HepG2 (cell line): ENCODE results near the gene MAP3K2. TPM values are rescaled to one million over a fixed set of nuclear protein-coding genes. Genes with fewer than 3 reads are reported as not detected.

Experiments
- ATAD3A ChIP-seq: sonication (generic); formaldehyde crosslinking; IDR thresholded peaks from 2 replicates; pipeline ENCODE4 v1.4.0; 2020; ENCODE audit warnings: missing genetic modification reagents
- KLF12 ChIP-seq: sonication (generic); formaldehyde crosslinking; IDR thresholded peaks from 2 replicates; pipeline ENCODE4 v1.4.0; 2020; ENCODE audit warnings: missing genetic modification reagents, borderline replicate concordance
- NAIF1 ChIP-seq: sonication (generic); formaldehyde crosslinking; IDR thresholded peaks from 2 replicates; pipeline ENCODE4 v1.5.0; 2020; ENCODE audit warnings: mild to moderate bottlenecking, missing genetic modification reagents, borderline replicate concordance
- PLSCR1 ChIP-seq: sonication (generic); formaldehyde crosslinking; IDR thresholded peaks from 2 replicates; pipeline ENCODE4 v1.5.0; 2020; ENCODE audit warnings: missing genetic modification reagents, mild to moderate bottlenecking, borderline replicate concordance
- PTBP1 ChIP-seq: fragments of 200-400 bp; formaldehyde crosslinking; IDR thresholded peaks from 2 replicates; pipeline ENCODE4 v1.6.1; 2018; ENCODE audit warnings: low read length, low read depth; ENCODE audit not compliant: poor library complexity, severe bottlenecking
- SMAD9 ChIP-seq: sonication (generic); formaldehyde crosslinking; IDR thresholded peaks from 2 replicates; pipeline ENCODE4 v1.5.1; 2020; ENCODE audit warnings: mild to moderate bottlenecking, missing genetic modification reagents
- SRY ChIP-seq: sonication (generic); formaldehyde crosslinking; IDR thresholded peaks from 2 replicates; pipeline ENCODE4 v1.8.0; 2022; ENCODE audit warnings: mild to moderate bottlenecking, missing genetic modification reagents
- TBL1XR1 ChIP-seq: fragments of 150-350 bp; IDR thresholded peaks from 2 replicates; pipeline ENCODE4 v1.6.1; 2014; ENCODE audit warnings: borderline replicate concordance, low read length; ENCODE audit not compliant: partially characterized antibody
- ZFP90 ChIP-seq: sonication (generic); formaldehyde crosslinking; IDR thresholded peaks from 2 replicates; pipeline ENCODE4 v1.8.0; 2022; ENCODE audit warnings: missing genetic modification reagents, mild to moderate bottlenecking, inconsistent platforms, borderline replicate concordance
- ZKSCAN1 ChIP-seq: fragments of 150-350 bp; IDR thresholded peaks from 2 replicates; pipeline ENCODE4 v1.6.1; 2014; ENCODE audit warnings: low read length
- ZNF12 ChIP-seq: sonication (generic); formaldehyde crosslinking; IDR thresholded peaks from 2 replicates; pipeline ENCODE4 v1.5.0; 2020; ENCODE audit warnings: missing genetic modification reagents
- ZNF124 ChIP-seq: sonication (generic); formaldehyde crosslinking; IDR thresholded peaks from 2 replicates; pipeline ENCODE4 v1.4.0; 2020; ENCODE audit warnings: missing genetic modification reagents
- ZNF280D ChIP-seq: sonication (generic); formaldehyde crosslinking; IDR thresholded peaks from 2 replicates; pipeline ENCODE4 v1.5.1; 2020; ENCODE audit warnings: mild to moderate bottlenecking, missing genetic modification reagents
- ZNF468 ChIP-seq: sonication (generic); formaldehyde crosslinking; IDR thresholded peaks from 2 replicates; pipeline ENCODE4 v1.8.0; 2022; ENCODE audit warnings: mild to moderate bottlenecking, moderate library complexity, missing genetic modification reagents
- ZNF503 ChIP-seq: sonication (generic); formaldehyde crosslinking; IDR thresholded peaks from 2 replicates; pipeline ENCODE4 v1.4.0; 2020; ENCODE audit warnings: missing genetic modification reagents
- ZNF629 ChIP-seq: sonication (generic); formaldehyde crosslinking; conservative IDR thresholded peaks from 2 replicates; pipeline ENCODE4 v1.5.0; 2020; ENCODE audit warnings: missing genetic modification reagents
- ZNF772 ChIP-seq: sonication (generic); formaldehyde crosslinking; IDR thresholded peaks from 2 replicates; pipeline ENCODE4 v1.5.0; 2020; ENCODE audit warnings: mild to moderate bottlenecking, missing genetic modification reagents
- polyA plus RNA-seq, 8 experiments: library from polyadenylated mRNA; depleted of rRNA in 3 of 8; stranded (reverse) in 7 of 8; unstranded in 1 of 8; fragments of >200 nt; fragmentation: Illumina TruSeq in 4 of 8; extraction: Trizol in 4 of 8; gene quantifications; 2 replicates each; pipeline versions ENCODE4 v1.2.1 to v1.2.3, GENCODE V29; 2011 to 2016; ENCODE audit warnings: low read depth in 4 of 8, missing spikeins in 1 of 8, mixed read lengths in 1 of 8; ENCODE audit not compliant: insufficient read depth in 1 of 8
- total RNA-seq, 5 experiments: library from RNA; depleted of rRNA; stranded (reverse); fragments of >200 nt; fragmentation: Illumina TruSeq; extraction: Trizol; gene quantifications; 2 replicates each; pipeline ENCODE4 v1.2.3, GENCODE V29; 2016; ENCODE audit warnings: low read depth in 1 of 5
- TF ChIP-seq, protein P1 (sequence below): sonication (generic); formaldehyde crosslinking; IDR thresholded peaks from 2 replicates; pipeline ENCODE4 v1.4.0; 2020; ENCODE audit warnings: mild to moderate bottlenecking, missing genetic modification reagents

Gene MAP3K2
- total and polyA plus RNA-seq, 2 of the 13 experiments (the other 11 are each of a cell fraction or from before 2014, with no cell fraction given), result 12.2 to 37.2 TPM

DNA sequence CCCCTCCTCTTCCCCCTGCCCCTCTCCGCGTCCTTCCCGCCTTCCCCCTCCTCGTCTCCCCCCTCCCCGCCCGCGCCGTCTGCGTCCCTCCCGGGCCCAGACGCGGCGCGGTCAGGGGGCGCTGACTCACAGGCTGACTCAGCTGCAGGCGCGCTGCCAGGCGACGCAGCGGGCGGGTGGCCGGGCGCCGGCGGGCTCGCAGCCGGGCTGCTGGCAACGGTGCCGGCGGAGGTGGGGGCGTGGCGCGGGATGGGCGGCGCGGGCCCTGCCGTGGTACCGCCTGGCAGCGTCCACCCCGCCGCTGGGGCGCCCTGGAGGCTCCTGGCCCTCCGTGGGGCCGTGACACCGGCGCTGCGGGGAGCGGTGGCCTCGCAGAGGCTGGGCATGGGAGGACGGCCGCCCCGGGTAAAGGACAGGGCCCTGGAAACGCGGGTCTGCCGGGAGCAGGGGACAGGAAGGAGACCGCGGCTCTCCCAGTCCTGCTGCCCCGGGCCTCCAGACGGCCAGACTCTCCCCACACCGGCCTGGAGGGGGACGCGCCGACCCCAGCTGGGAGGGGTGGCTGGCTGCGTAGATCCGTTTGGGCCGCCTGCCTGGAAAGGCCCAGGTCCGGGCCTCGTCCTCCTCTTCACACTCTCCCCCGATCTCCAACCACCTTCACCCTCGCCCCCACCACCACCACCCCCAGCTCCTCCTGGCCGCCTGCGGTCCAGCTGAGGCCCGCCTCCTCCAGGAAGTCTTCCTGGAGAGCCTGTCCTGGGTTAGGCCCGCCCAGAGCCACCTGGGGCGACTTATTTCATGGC is 20.4 kb upstream of the MAP3K2 start (continued):
- TF ChIP-seq ZNF280D (CRISPR knock-in tag), result no peak
- TF ChIP-seq ZKSCAN1, result no peak
- peak; percentile 28; the same call in 1 of the 2 replicates for TF ChIP-seq ZNF772 (CRISPR knock-in tag)
- no peak for TF ChIP-seq NAIF1 (CRISPR knock-in tag)
- TF ChIP-seq, protein P1, sequence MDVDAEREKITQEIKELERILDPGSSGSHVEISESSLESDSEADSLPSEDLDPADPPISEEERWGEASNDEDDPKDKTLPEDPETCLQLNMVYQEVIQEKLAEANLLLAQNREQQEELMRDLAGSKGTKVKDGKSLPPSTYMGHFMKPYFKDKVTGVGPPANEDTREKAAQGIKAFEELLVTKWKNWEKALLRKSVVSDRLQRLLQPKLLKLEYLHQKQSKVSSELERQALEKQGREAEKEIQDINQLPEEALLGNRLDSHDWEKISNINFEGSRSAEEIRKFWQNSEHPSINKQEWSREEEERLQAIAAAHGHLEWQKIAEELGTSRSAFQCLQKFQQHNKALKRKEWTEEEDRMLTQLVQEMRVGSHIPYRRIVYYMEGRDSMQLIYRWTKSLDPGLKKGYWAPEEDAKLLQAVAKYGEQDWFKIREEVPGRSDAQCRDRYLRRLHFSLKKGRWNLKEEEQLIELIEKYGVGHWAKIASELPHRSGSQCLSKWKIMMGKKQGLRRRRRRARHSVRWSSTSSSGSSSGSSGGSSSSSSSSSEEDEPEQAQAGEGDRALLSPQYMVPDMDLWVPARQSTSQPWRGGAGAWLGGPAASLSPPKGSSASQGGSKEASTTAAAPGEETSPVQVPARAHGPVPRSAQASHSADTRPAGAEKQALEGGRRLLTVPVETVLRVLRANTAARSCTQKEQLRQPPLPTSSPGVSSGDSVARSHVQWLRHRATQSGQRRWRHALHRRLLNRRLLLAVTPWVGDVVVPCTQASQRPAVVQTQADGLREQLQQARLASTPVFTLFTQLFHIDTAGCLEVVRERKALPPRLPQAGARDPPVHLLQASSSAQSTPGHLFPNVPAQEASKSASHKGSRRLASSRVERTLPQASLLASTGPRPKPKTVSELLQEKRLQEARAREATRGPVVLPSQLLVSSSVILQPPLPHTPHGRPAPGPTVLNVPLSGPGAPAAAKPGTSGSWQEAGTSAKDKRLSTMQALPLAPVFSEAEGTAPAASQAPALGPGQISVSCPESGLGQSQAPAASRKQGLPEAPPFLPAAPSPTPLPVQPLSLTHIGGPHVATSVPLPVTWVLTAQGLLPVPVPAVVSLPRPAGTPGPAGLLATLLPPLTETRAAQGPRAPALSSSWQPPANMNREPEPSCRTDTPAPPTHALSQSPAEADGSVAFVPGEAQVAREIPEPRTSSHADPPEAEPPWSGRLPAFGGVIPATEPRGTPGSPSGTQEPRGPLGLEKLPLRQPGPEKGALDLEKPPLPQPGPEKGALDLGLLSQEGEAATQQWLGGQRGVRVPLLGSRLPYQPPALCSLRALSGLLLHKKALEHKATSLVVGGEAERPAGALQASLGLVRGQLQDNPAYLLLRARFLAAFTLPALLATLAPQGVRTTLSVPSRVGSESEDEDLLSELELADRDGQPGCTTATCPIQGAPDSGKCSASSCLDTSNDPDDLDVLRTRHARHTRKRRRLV (CRISPR knock-in tag), result peak; percentile 49; the same call in 1 of the 2 replicates
- TF ChIP-seq PLSCR1 (CRISPR knock-in tag), result no peak
- TF ChIP-seq ZNF503 (CRISPR knock-in tag), result peak; percentile 28; the same call in 1 of the 2 replicates
- TF ChIP-seq ATAD3A (CRISPR knock-in tag), result peak; percentile 48; the same call in 1 of the 2 replicates
- TF ChIP-seq TBL1XR1, result peak; percentile 2
- TF ChIP-seq KLF12 (CRISPR knock-in tag), result no peak
- no peak for TF ChIP-seq ZFP90 (CRISPR knock-in tag)
- peak; percentile 67; the same call in 1 of the 2 replicates for TF ChIP-seq SRY
- no peak for TF ChIP-seq SMAD9 (CRISPR knock-in tag)
- TF ChIP-seq ZNF629, result no peak
- 0 out of 2 replicates have a peak, but pooled peaks have one; percentile 26 for TF ChIP-seq ZNF12
- peak; percentile 54 for TF ChIP-seq PTBP1
- TF ChIP-seq ZNF468 (CRISPR knock-in tag), result peak; percentile 91
- no peak for TF ChIP-seq ZNF124 (CRISPR knock-in tag)
